K562 (cell line): Measurements from ENCODE around the gene LBHD1. TPM values are rescaled to one million over a fixed set of nuclear protein-coding genes. Genes with fewer than 3 reads are reported as not detected.

Source experiments
- ATAC-seq: fragments of 200-7000 bp; cut with Tn5 transposase; 3 replicates; pipeline ENCODE4 v1.9.1; 2020; ENCODE audit warnings: moderate library complexity
- BruUV-seq: library from RNA; stranded (reverse); fragments of 400-500 nt; replicated peaks from 2 replicates; lab custom pipeline; 2021; lab: Mats Ljungman, UMichigan
- CTCF ChIA-PET: fragments of 300-600 bp; formaldehyde crosslinking; extraction: SDS; loops from one replicate; lab custom pipeline; 2021; ENCODE audit warnings: low intra/inter-chr PET ratio; lab: Yijun Ruan, JAX
- POLR2A ChIA-PET: fragments of 300-600, 350-650 bp; sonication (Branson Sonifier 250); formaldehyde crosslinking; extraction: SDS; loops from one replicate; lab custom pipeline; 2021; ENCODE audit warnings: antibody characterized with exemption, inconsistent platforms; lab: Yijun Ruan, JAX
- DNase-seq, 4 experiments: peaks; one replicate each; pipeline versions ENCODE4 v3.0.0 to v3.0.0-alpha.2; 2011 to 2018; ENCODE audit warnings: low spot score in 3 of 4, mixed read lengths in 3 of 4; ENCODE audit errors: extremely low read depth in 1 of 4
- FAIRE-seq: peaks from 2 replicates; lab custom pipeline; 2011; peaks lifted over from hg19 to GRCh38; lab: Jason Lieb, UNC
- H2AFZ ChIP-seq: 2 replicates; pipeline ENCODE4 v1.6.0; 2011; ENCODE audit warnings: low read depth, low read length, control low read depth, inconsistent platforms
- H3K27ac ChIP-seq: fragments of 200-600 bp; 3 replicates; pipeline ENCODE4 v1.8.0; 2011; ENCODE audit warnings: low read depth, mild to moderate bottlenecking, control low read depth, inconsistent platforms, low read length, moderate library complexity, mixed read lengths; ENCODE audit errors: extremely low read depth
- H3K27me3 ChIP-seq, 2 experiments: fragments of 300-600 bp in 1 of 2; 2 replicates in 1 of 2; 3 replicates in 1 of 2; pipeline versions ENCODE4 v1.6.0 to v1.8.0; 2011; ENCODE audit warnings: inconsistent platforms in 2 of 2, low read length in 2 of 2, mild to moderate bottlenecking in 1 of 2, mixed read lengths in 1 of 2, moderate library complexity in 1 of 2; ENCODE audit not compliant: control insufficient read depth in 2 of 2, insufficient read depth in 2 of 2
- H3K36me3 ChIP-seq: fragments of 300-600 bp; 3 replicates; pipeline ENCODE4 v1.8.0; 2011; ENCODE audit warnings: mild to moderate bottlenecking, low read length, inconsistent platforms; ENCODE audit not compliant: control insufficient read depth, insufficient read depth
- H3K4me1 ChIP-seq, 2 experiments: fragments of 200-600 bp in 1 of 2; replicated peaks in 1 of 2; 2 replicates in 1 of 2; 3 replicates in 1 of 2; pipeline versions ENCODE4 v1.5.1 to v1.8.0; 2011; ENCODE audit warnings: inconsistent platforms in 2 of 2, low read length in 2 of 2, mild to moderate bottlenecking in 1 of 2, mixed read lengths in 1 of 2, moderate library complexity in 1 of 2; ENCODE audit not compliant: control insufficient read depth in 2 of 2, insufficient read depth in 2 of 2
- H3K4me2 ChIP-seq: 2 replicates; pipeline ENCODE4 v1.6.1; 2011; ENCODE audit warnings: low read length, control low read depth, inconsistent platforms, mixed read lengths; ENCODE audit not compliant: insufficient read depth
- H3K4me3 ChIP-seq: fragments of 200-600 bp; sonication (generic), shearing (Covaris generic); 2 replicates; pipeline ENCODE4 v1.5.1; 2016; ENCODE audit warnings: control low read depth, inconsistent platforms
- H3K79me2 ChIP-seq: fragments of 200-600 bp; 3 replicates; pipeline ENCODE4 v1.8.0; 2011; ENCODE audit warnings: low read length, inconsistent platforms; ENCODE audit not compliant: control insufficient read depth, insufficient read depth
- H3K9ac ChIP-seq, 2 experiments: 2 replicates each; pipeline versions ENCODE4 v1.6.0 to v1.6.1; 2011; ENCODE audit warnings: low read depth in 2 of 2, low read length in 2 of 2, control low read depth in 1 of 2, inconsistent platforms in 1 of 2, mild to moderate bottlenecking in 1 of 2, mixed read lengths in 1 of 2; ENCODE audit not compliant: insufficient read depth in 1 of 2
- H3K9me1 ChIP-seq: one replicate; pipeline ENCODE4 v1.6.0; 2011; ENCODE audit warnings: inconsistent platforms, mild to moderate bottlenecking, low read length, moderate library complexity; ENCODE audit not compliant: control insufficient read depth, insufficient read depth
- H3K9me3 ChIP-seq: replicated peaks from 2 replicates; pipeline ENCODE4 v1.5.1; 2011; ENCODE audit warnings: low read depth, low read length, inconsistent platforms; ENCODE audit not compliant: control insufficient read depth, insufficient read depth
- H4K20me1 ChIP-seq: replicated peaks from 2 replicates; pipeline ENCODE4 v1.6.1; 2011; ENCODE audit warnings: low read length, inconsistent platforms, mixed read lengths; ENCODE audit not compliant: control insufficient read depth, insufficient read depth
- ATF7 ChIP-seq: fragments of 450-650 bp; IDR thresholded peaks from 2 replicates; pipeline ENCODE4 v1.7.1; 2014; ENCODE audit warnings: mild to moderate bottlenecking, moderate library complexity
- BDP1 ChIP-seq: IDR thresholded peaks from 3 replicates; pipeline ENCODE4 v1.6.1; 2011; ENCODE audit not compliant: insufficient read length, insufficient read depth
- GATAD2A ChIP-seq: fragments of 450-650 bp; IDR thresholded peaks from 2 replicates; pipeline ENCODE4 v1.6.1; 2017
- KLF10 ChIP-seq: fragments of 250-450 bp; sonication (Bioruptor Pico); IDR thresholded peaks from 2 replicates; pipeline ENCODE4 v1.6.1; 2021; ENCODE audit warnings: matching md5 sums
- PHF8 ChIP-seq: fragments of 200-600 bp; sonication (generic); IDR thresholded peaks from 2 replicates; pipeline ENCODE4 v1.6.1; 2012; ENCODE audit warnings: mixed run types, mild to moderate bottlenecking, inconsistent platforms, low read length, moderate library complexity, borderline replicate concordance
- POLR2A ChIP-seq: fragments of 450-650 bp; conservative IDR thresholded peaks from 2 replicates; pipeline ENCODE4 v1.6.1; 2016
- PTBP1 ChIP-seq: fragments of 200-400 bp; formaldehyde crosslinking; IDR thresholded peaks from 2 replicates; pipeline ENCODE4 v1.6.1; 2017; ENCODE audit warnings: low read depth, low read length
- RBFOX2 ChIP-seq: fragments of 200-400 bp; formaldehyde crosslinking; IDR thresholded peaks from 2 replicates; pipeline ENCODE4 v1.6.1; 2017; ENCODE audit warnings: low read depth, mild to moderate bottlenecking, low read length, moderate library complexity
- ZMIZ1 ChIP-seq, 2 experiments: fragments of 150-350 bp in 1 of 2; IDR thresholded peaks; 2 replicates each; pipeline ENCODE4 v1.6.1; 2012 to 2016; ENCODE audit warnings: low read depth in 2 of 2, low read length in 2 of 2, mild to moderate bottlenecking in 1 of 2, moderate library complexity in 1 of 2
- ZNF146 ChIP-seq: IDR thresholded peaks from one replicate; pipeline ENCODE4 v1.6.1; 2018; ENCODE audit warnings: missing compliant biosample characterization; ENCODE audit not compliant: unreplicated experiment
- WGBS: fragments of 100-300 bp; shearing (Covaris generic); methylation state at CpG from one replicate; pipeline ENCODE4 v1.1.6; 2016; ENCODE audit warnings: low coverage, mixed read lengths; ENCODE audit not compliant: insufficient coverage; ENCODE audit errors: missing lambda C conversion rate; 5-methylcytosine and 5-hydroxymethylcytosine counted together
- in situ Hi-C: fragments of 300-500 bp; cut with MboI; formaldehyde crosslinking; loops from 4 replicates; pipeline ENCODE4 v1.15.0; 2018; ENCODE audit warnings: inconsistent platforms, mixed read lengths
- intact Hi-C: fragments of 100-400 bp; cut with micrococcal nuclease; formaldehyde crosslinking; loops from 2 replicates; pipeline ENCODE4 v1.14.2; 2022
- polyA plus RNA-seq, 8 experiments: library from polyadenylated mRNA; depleted of rRNA in 4 of 8; stranded (reverse) in 5 of 8; unstranded in 3 of 8; fragments of >200 nt; fragmentation: Nextera tagmentation in 2 of 8; fragmentation: Illumina TruSeq in 1 of 8; extraction: Ambion mirVana in 2 of 8; extraction: Trizol in 1 of 8; gene quantifications; 2 replicates each; pipeline versions ENCODE4 v1.2.1 to v1.2.3, GENCODE V29; 2011 to 2014; ENCODE audit warnings: inconsistent platforms in 1 of 8, missing spikeins in 1 of 8
- total RNA-seq, 7 experiments: library from RNA; depleted of rRNA in 6 of 7; stranded (reverse); fragments of >200 nt in 6 of 7; fragmentation: Illumina TruSeq in 2 of 7; extraction: Trizol in 2 of 7; gene quantifications; 2 replicates each; pipeline versions ENCODE4 v1.2.1 to v1.2.3, GENCODE V29; 2011 to 2021; ENCODE audit warnings: low replicate concordance in 1 of 7
- TF ChIP-seq, protein P1 (sequence below): fragments of 250-450 bp; sonication (Bioruptor Pico); IDR thresholded peaks from 2 replicates; pipeline ENCODE4 v1.5.0; 2020; ENCODE audit warnings: mild to moderate bottlenecking, borderline replicate concordance
- TF ChIP-seq, protein P2 (sequence below): sonication (generic); formaldehyde crosslinking; IDR thresholded peaks from 2 replicates; pipeline ENCODE4 v1.8.1; 2023; ENCODE audit warnings: mild to moderate bottlenecking, missing genetic modification reagents

The LBHD1 gene
- total and polyA plus RNA-seq, 9 of the 15 experiments (the other 6 are each of a cell fraction or from before 2014, with no cell fraction given), result 2.6 to 28.0 (median 12.5) TPM

DNA sequence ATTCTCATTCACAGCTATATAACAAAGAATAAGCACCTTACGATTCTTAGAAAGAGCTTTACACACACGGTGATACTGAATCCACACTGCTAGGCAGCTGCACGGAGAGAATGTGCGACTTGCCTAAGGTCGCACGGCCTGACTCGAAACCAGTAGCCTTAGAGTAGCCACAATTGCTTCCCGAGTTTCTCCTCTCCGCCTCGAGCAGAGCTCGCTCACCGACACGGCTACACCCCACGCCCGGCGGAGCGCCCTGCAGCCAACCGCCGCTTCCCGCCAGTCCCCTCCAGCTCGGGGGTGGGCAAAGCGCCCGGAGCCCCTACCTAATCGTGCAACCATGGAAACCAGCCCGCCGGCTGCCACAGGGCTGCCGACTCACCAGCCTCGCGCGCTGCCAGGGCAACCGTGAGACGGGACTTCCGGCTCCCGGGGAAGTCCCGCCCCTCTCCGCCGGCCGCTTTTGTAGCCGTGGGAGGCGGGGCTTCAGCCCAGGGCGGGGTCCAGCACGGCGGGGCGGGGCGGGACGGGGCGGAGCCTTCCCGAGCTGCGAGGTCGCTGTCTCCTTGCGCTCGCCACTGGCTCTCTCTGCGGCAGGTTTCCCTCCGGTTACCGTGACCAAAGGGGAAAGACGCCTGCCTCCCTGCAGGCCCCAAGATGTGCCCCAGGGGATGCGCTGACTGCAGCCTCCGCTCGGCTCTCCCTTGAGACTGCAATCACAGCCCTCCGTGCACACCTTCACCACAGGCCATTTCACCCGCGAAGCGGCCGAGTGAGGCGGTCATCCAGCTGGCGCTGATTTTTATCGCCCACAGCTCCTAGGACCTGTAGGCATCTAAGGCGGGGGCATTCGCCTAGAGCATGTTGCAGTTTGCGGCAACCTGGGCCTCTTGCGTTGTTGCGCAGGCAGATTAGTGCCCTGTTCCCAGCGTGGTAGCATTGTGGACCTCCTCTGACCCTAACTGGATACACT is 34.1 kb upstream of the LBHD1 start:
- intact Hi-C loops (loop anchor here (2.0 to 5.0 kb wide), 2 partner anchors 21 to 309 kb away; partner anchors contain the start of gene HNRNPUL2), in situ Hi-C loops (no loop called here)
- Histone ChIP-seq H3K4me1 (peaks cover 29 to 42% of the 10 kb centered on the region in 2 experiments), H3K9me3 (no peaks in the 10 kb centered on the region), H3K27ac (peak overlapping the region; percentile 82), H3K4me2 (peak overlapping the region; percentile 97), H2AFZ (peak overlapping the region; percentile 87), H4K20me1 (peaks cover 3% of the 10 kb centered on the region; the same call in 1 of the 2 replicates), H3K4me3 (peak overlapping the region; percentile 72), H3K9ac (peak overlapping the region; percentile 76 to 93), H3K79me2 (peaks cover 14% of the 10 kb centered on the region), H3K27me3 (no peaks in the 10 kb centered on the region), H3K9me1 (peaks cover 2% of the 10 kb centered on the region), H3K36me3 (peaks cover 63% of the 10 kb centered on the region)
- ATAC-seq (peak; percentile 95), FAIRE-seq (peak; percentile 77), DNase-seq (peak; percentile 93 to 97 (median 96))
- CTCF ChIA-PET, result no interaction called here
- WGBS, result 3% methylated on average over 61 of the region's 73 CpGs
- BruUV-seq, result TSS peak; percentile 45
- POLR2A ChIA-PET, result interaction anchor here (0.6 to 4.1 kb wide), 23 partner anchors 10 to 341 kb away, joined by 3 to 31 read pairs (median 4); partner anchors contain the start of genes C11orf98, CSKMT, GANAB and HNRNPUL2
- TF ChIP-seq GATAD2A (peak; percentile 45; the same call in 1 of the 2 replicates), PHF8 (peak; percentile 73; the same call in 1 of the 2 replicates), ATF7 (0 out of 2 replicates have a peak, but pooled peaks have one; percentile 8), ZMIZ1 (IDR thresholded peaks at IDR 0.05; ENCODE audit: low read depth in 2 of 2, low read length in 2 of 2) (0 out of 4 replicates have a peak, but pooled peaks of 1 of the 2 experiments have one; percentile 12), RBFOX2 (peak; percentile 69), PTBP1 (no peak), BDP1 (no peak), ZNF146 (no peak), KLF10 (CRISPR knock-in tag) (peak; percentile 84), POLR2A (peak; percentile 79)
- TF ChIP-seq, protein P1, sequence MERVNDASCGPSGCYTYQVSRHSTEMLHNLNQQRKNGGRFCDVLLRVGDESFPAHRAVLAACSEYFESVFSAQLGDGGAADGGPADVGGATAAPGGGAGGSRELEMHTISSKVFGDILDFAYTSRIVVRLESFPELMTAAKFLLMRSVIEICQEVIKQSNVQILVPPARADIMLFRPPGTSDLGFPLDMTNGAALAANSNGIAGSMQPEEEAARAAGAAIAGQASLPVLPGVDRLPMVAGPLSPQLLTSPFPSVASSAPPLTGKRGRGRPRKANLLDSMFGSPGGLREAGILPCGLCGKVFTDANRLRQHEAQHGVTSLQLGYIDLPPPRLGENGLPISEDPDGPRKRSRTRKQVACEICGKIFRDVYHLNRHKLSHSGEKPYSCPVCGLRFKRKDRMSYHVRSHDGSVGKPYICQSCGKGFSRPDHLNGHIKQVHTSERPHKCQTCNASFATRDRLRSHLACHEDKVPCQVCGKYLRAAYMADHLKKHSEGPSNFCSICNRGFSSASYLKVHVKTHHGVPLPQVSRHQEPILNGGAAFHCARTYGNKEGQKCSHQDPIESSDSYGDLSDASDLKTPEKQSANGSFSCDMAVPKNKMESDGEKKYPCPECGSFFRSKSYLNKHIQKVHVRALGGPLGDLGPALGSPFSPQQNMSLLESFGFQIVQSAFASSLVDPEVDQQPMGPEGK (CRISPR knock-in tag), result peak; percentile 71; the same call in 1 of the 2 replicates
- TF ChIP-seq, protein P2, sequence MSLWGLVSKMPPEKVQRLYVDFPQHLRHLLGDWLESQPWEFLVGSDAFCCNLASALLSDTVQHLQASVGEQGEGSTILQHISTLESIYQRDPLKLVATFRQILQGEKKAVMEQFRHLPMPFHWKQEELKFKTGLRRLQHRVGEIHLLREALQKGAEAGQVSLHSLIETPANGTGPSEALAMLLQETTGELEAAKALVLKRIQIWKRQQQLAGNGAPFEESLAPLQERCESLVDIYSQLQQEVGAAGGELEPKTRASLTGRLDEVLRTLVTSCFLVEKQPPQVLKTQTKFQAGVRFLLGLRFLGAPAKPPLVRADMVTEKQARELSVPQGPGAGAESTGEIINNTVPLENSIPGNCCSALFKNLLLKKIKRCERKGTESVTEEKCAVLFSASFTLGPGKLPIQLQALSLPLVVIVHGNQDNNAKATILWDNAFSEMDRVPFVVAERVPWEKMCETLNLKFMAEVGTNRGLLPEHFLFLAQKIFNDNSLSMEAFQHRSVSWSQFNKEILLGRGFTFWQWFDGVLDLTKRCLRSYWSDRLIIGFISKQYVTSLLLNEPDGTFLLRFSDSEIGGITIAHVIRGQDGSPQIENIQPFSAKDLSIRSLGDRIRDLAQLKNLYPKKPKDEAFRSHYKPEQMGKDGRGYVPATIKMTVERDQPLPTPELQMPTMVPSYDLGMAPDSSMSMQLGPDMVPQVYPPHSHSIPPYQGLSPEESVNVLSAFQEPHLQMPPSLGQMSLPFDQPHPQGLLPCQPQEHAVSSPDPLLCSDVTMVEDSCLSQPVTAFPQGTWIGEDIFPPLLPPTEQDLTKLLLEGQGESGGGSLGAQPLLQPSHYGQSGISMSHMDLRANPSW (CRISPR knock-in tag), result no peak
